Neural cell (in vitro differentiated cells): ENCODE data around the gene SEC11C.

Source experiments
- EP300 ChIP-seq: fragments of 450-650 bp; conservative IDR thresholded peaks from 2 replicates; pipeline ENCODE4 v1.6.1; 2014; ENCODE audit warnings: antibody characterized with exemption, mild to moderate bottlenecking, moderate library complexity; ENCODE audit not compliant: poor library complexity, severe bottlenecking
- EZH2 ChIP-seq: fragments of 200-600, 300-800 bp; shearing (Covaris generic), sonication (generic); IDR thresholded peaks from 2 replicates; pipeline ENCODE4 v1.6.1; 2014; ENCODE audit warnings: antibody characterized with exemption, low read length, borderline replicate concordance, mild to moderate bottlenecking; ENCODE audit not compliant: insufficient read depth, poor library complexity, severe bottlenecking
- MXI1 ChIP-seq: fragments of 450-650 bp; conservative IDR thresholded peaks from 2 replicates; pipeline ENCODE4 v1.6.1; 2014; ENCODE audit warnings: antibody characterized with exemption, mild to moderate bottlenecking; ENCODE audit not compliant: poor library complexity, severe bottlenecking
- POLR2AphosphoS5 ChIP-seq: IDR thresholded peaks from 2 replicates; pipeline ENCODE4 v1.6.1; 2012
- RAD21 ChIP-seq: fragments of 450-650 bp; conservative IDR thresholded peaks from 2 replicates; pipeline ENCODE4 v1.6.1; 2014; ENCODE audit warnings: antibody characterized with exemption, mild to moderate bottlenecking, moderate library complexity
- SMC3 ChIP-seq: fragments of 450-650 bp; conservative IDR thresholded peaks from 2 replicates; pipeline ENCODE4 v1.6.1; 2014; ENCODE audit warnings: antibody characterized with exemption, mild to moderate bottlenecking, moderate library complexity; ENCODE audit not compliant: poor library complexity
- TAF1 ChIP-seq: IDR thresholded peaks from 2 replicates; pipeline ENCODE4 v1.6.1; 2012; ENCODE audit warnings: low read depth
- TF ChIP-seq, protein P1 (sequence below): fragments of 450-650 bp; IDR thresholded peaks from 2 replicates; pipeline ENCODE4 v1.5.1; 2014; ENCODE audit warnings: antibody characterized with exemption, mild to moderate bottlenecking, moderate library complexity; ENCODE audit not compliant: poor library complexity, severe bottlenecking

DNA sequence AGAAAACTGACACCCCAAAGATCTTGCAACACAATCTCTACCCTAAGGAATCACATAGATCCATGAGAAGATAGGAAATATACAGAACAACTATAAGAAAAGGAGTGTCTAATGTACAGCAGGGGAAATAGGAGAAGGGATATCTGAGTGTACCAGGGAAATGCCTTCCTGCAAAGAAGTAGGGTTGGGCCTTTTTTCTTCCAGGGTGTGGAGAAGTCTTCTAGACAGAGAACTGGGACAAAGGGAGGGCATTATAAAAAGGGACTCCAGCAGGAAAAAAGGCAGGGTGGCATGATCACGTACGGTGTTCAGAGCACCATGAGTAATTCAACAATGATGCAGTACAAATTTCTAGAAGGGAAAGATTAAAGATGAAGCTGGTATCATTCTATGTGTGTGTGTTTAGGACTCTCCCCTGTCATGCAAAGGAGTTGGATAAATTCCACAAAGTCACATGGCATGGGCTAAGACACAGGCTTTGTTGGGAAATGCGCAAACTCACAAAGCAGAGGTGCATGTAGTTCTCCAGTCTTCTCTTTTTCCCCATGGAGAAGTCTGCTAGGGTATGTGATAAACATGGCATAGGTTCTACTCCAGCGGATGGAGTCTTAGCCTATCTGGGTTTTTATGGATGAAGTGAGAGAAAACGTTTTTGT lies 6.7 kb upstream of the SEC11C start:
- TF ChIP-seq, protein P1, sequence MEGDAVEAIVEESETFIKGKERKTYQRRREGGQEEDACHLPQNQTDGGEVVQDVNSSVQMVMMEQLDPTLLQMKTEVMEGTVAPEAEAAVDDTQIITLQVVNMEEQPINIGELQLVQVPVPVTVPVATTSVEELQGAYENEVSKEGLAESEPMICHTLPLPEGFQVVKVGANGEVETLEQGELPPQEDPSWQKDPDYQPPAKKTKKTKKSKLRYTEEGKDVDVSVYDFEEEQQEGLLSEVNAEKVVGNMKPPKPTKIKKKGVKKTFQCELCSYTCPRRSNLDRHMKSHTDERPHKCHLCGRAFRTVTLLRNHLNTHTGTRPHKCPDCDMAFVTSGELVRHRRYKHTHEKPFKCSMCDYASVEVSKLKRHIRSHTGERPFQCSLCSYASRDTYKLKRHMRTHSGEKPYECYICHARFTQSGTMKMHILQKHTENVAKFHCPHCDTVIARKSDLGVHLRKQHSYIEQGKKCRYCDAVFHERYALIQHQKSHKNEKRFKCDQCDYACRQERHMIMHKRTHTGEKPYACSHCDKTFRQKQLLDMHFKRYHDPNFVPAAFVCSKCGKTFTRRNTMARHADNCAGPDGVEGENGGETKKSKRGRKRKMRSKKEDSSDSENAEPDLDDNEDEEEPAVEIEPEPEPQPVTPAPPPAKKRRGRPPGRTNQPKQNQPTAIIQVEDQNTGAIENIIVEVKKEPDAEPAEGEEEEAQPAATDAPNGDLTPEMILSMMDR, result no peak
- no peak for TF ChIP-seq POLR2AphosphoS5
- no peak for TF ChIP-seq MXI1
- no peak for TF ChIP-seq EP300
- TF ChIP-seq RAD21, result no peak
- TF ChIP-seq EZH2, result no peak
- no peak for TF ChIP-seq TAF1
- no peak for TF ChIP-seq SMC3
